HepG2 (cell line): ENCODE measurements around the gene STEAP1B. TPM values are rescaled to one million over a fixed set of nuclear protein-coding genes. Genes with fewer than 3 reads are reported as not detected.

ENCODE experiments used
- BCL3 ChIP-seq: sonication (generic); formaldehyde crosslinking; IDR thresholded peaks from 2 replicates; pipeline ENCODE4 v1.5.1; 2020; ENCODE audit warnings: mild to moderate bottlenecking, missing genetic modification reagents, moderate library complexity
- CCAR2 ChIP-seq: fragments of 200-400 bp; formaldehyde crosslinking; optimal IDR thresholded peaks from 2 replicates; pipeline ENCODE3; 2018; ENCODE audit warnings: low read depth, mild to moderate bottlenecking, low read length, moderate library complexity
- CEBPZ ChIP-seq: IDR thresholded peaks from 2 replicates; pipeline ENCODE4 v1.6.1; 2012; ENCODE audit warnings: low read length, improper control_type of control experiment
- ETV6 ChIP-seq: sonication (generic); formaldehyde crosslinking; conservative IDR thresholded peaks from 2 replicates; pipeline ENCODE4 v1.4.0; 2020; ENCODE audit warnings: missing genetic modification reagents
- FOSL2 ChIP-seq: sonication (generic); formaldehyde crosslinking; IDR thresholded peaks from 2 replicates; pipeline ENCODE4 v1.4.0; 2020; ENCODE audit warnings: missing genetic modification reagents
- HINFP ChIP-seq: sonication (generic); formaldehyde crosslinking; IDR thresholded peaks from 2 replicates; pipeline ENCODE4 v1.4.0; 2020; ENCODE audit warnings: low read depth, mild to moderate bottlenecking, missing genetic modification reagents
- HMGA1 ChIP-seq: sonication (generic); formaldehyde crosslinking; conservative IDR thresholded peaks from 2 replicates; pipeline ENCODE4 v1.4.0; 2020; ENCODE audit warnings: missing genetic modification reagents
- KMT2A ChIP-seq: sonication (generic); formaldehyde crosslinking; IDR thresholded peaks from 2 replicates; pipeline ENCODE4 v1.4.0; 2020; ENCODE audit warnings: missing genetic modification reagents
- PBX3 ChIP-seq: sonication (generic); formaldehyde crosslinking; IDR thresholded peaks from 2 replicates; pipeline ENCODE4 v1.8.1; 2023; ENCODE audit warnings: missing genetic modification reagents, inconsistent platforms, borderline replicate concordance
- PTBP1 ChIP-seq: fragments of 200-400 bp; formaldehyde crosslinking; IDR thresholded peaks from 2 replicates; pipeline ENCODE4 v1.6.1; 2018; ENCODE audit warnings: low read length, low read depth; ENCODE audit not compliant: poor library complexity, severe bottlenecking
- TBP ChIP-seq: sonication (generic); formaldehyde crosslinking; IDR thresholded peaks from 2 replicates; pipeline ENCODE4 v1.5.0; 2020; ENCODE audit warnings: missing genetic modification reagents
- TBX3 ChIP-seq: fragments of 450-650 bp; IDR thresholded peaks from 2 replicates; pipeline ENCODE4 v1.6.1; 2017; ENCODE audit warnings: antibody characterized with exemption, mild to moderate bottlenecking, inconsistent platforms, borderline replicate concordance
- TCF7L2 ChIP-seq: IDR thresholded peaks from 2 replicates; pipeline ENCODE4 v1.6.1; 2011; ENCODE audit warnings: mild to moderate bottlenecking, low read depth, low read length, moderate library complexity
- THYN1 ChIP-seq: sonication (generic); formaldehyde crosslinking; IDR thresholded peaks from 2 replicates; pipeline ENCODE4 v1.8.1; 2023; ENCODE audit warnings: low read depth, mild to moderate bottlenecking, moderate library complexity, missing genetic modification reagents, borderline replicate concordance
- WIZ ChIP-seq: sonication (generic); formaldehyde crosslinking; IDR thresholded peaks from 2 replicates; pipeline ENCODE4 v1.5.1; 2020; ENCODE audit warnings: mild to moderate bottlenecking, missing genetic modification reagents
- ZBTB2 ChIP-seq: sonication (generic); formaldehyde crosslinking; IDR thresholded peaks from 2 replicates; pipeline ENCODE4 v1.8.0; 2022; ENCODE audit warnings: low read depth, missing genetic modification reagents
- ZKSCAN5 ChIP-seq: sonication (generic); formaldehyde crosslinking; IDR thresholded peaks from 2 replicates; pipeline ENCODE4 v1.5.1; 2020; ENCODE audit warnings: mild to moderate bottlenecking, missing genetic modification reagents
- ZNF136 ChIP-seq: sonication (generic); formaldehyde crosslinking; IDR thresholded peaks from 2 replicates; pipeline ENCODE4 v1.8.1; 2022; ENCODE audit warnings: low read depth, mild to moderate bottlenecking, moderate library complexity, missing genetic modification reagents
- ZNF263 ChIP-seq: sonication (generic); formaldehyde crosslinking; IDR thresholded peaks from 2 replicates; pipeline ENCODE4 v1.4.0; 2020; ENCODE audit warnings: missing genetic modification reagents
- ZNF343 ChIP-seq: sonication (generic); formaldehyde crosslinking; IDR thresholded peaks from 2 replicates; pipeline ENCODE4 v1.4.0; 2020; ENCODE audit warnings: mild to moderate bottlenecking, missing genetic modification reagents
- ZNF549 ChIP-seq: sonication (generic); formaldehyde crosslinking; IDR thresholded peaks from 2 replicates; pipeline ENCODE4 v1.5.0; 2020; ENCODE audit warnings: missing genetic modification reagents
- polyA plus RNA-seq, 8 experiments: library from polyadenylated mRNA; depleted of rRNA in 3 of 8; stranded (reverse) in 7 of 8; unstranded in 1 of 8; fragments of >200 nt; fragmentation: Illumina TruSeq in 4 of 8; extraction: Trizol in 4 of 8; gene quantifications; 2 replicates each; pipeline versions ENCODE4 v1.2.1 to v1.2.3, GENCODE V29; 2011 to 2016; ENCODE audit warnings: low read depth in 4 of 8, missing spikeins in 1 of 8, mixed read lengths in 1 of 8; ENCODE audit not compliant: insufficient read depth in 1 of 8
- total RNA-seq, 5 experiments: library from RNA; depleted of rRNA; stranded (reverse); fragments of >200 nt; fragmentation: Illumina TruSeq; extraction: Trizol; gene quantifications; 2 replicates each; pipeline ENCODE4 v1.2.3, GENCODE V29; 2016; ENCODE audit warnings: low read depth in 1 of 5

Gene STEAP1B
- total and polyA plus RNA-seq, 2 of the 13 experiments (the other 11 are each of a cell fraction or from before 2014, with no cell fraction given), result not detected

GRCh38 chr7:22442187-22442881 is 57.7 kb downstream of the STEAP1B start (continued):
- TF ChIP-seq ZNF549 (CRISPR knock-in tag) (no peak), BCL3 (peak; percentile 69; the same call in 1 of the 2 replicates), CCAR2 (no peak), TCF7L2 (no peak), ZBTB2 (CRISPR knock-in tag) (no peak; the same call in 1 of the 2 replicates), ZKSCAN5 (CRISPR knock-in tag) (no peak; the same call in 1 of the 2 replicates), TBX3 (peak; percentile 73; the same call in 1 of the 2 replicates), ETV6 (CRISPR knock-in tag) (no peak), FOSL2 (CRISPR knock-in tag) (peak; percentile 86), PTBP1 (no peak), ZNF343 (CRISPR knock-in tag) (no peak), PBX3 (CRISPR knock-in tag) (no peak), ZNF136 (CRISPR knock-in tag) (0 out of 2 replicates have a peak, but pooled peaks have one; percentile 70), KMT2A (CRISPR knock-in tag) (peak; percentile 30; the same call in 1 of the 2 replicates), THYN1 (CRISPR knock-in tag) (no peak), CEBPZ (no peak), TBP (no peak), ZNF263 (CRISPR knock-in tag) (peak; percentile 86), HINFP (CRISPR knock-in tag) (no peak), WIZ (peak; percentile 76; the same call in 1 of the 2 replicates), HMGA1 (CRISPR knock-in tag) (no peak)
